ENCODE results near the gene DAB2. TPM values are rescaled to one million over a fixed set of nuclear protein-coding genes. Genes with fewer than 3 reads are reported as not detected.

The DAB2 gene
- total and polyA plus RNA-seq, 2 of the 8 experiments (the other 6 are each of a cell fraction or from before 2014, with no cell fraction given): 2.6 to 4.9 TPM

DNA sequence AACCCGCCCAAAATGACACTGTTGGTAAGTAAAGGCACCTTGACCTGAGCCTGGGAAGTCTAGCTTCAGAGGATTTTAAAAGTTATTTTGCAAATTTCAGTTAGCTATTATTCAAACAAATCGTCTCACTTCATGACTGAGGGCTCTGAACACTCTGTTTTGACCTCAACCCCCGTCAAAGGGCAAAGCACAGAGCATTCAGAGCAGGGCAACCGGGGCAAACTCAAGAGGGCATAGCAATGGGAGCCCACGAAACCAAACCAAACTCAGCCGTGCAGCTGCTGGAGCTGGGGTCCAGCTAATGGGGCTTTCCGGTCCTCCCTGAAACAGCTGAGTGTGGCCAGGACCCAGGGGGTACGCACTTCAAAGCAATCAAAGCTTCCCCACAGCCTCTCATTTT lies 62.1 kb downstream of the DAB2 start (continued):
- no peak for TF ChIP-seq FOSL1 (IDR thresholded peaks at IDR 0.05; ENCODE audit: insufficient read depth, low read depth, low read length)
- no peak for TF ChIP-seq KDM1A (IDR thresholded peaks at IDR 0.05; ENCODE audit: borderline replicate concordance, low read length)
- TF ChIP-seq, protein P1, sequence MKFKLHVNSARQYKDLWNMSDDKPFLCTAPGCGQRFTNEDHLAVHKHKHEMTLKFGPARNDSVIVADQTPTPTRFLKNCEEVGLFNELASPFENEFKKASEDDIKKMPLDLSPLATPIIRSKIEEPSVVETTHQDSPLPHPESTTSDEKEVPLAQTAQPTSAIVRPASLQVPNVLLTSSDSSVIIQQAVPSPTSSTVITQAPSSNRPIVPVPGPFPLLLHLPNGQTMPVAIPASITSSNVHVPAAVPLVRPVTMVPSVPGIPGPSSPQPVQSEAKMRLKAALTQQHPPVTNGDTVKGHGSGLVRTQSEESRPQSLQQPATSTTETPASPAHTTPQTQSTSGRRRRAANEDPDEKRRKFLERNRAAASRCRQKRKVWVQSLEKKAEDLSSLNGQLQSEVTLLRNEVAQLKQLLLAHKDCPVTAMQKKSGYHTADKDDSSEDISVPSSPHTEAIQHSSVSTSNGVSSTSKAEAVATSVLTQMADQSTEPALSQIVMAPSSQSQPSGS (IDR thresholded peaks at IDR 0.05; ENCODE audit: low read length): no peak
